22Rv1 (cell line): Measurements from ENCODE around the gene SLIT2.

Experiments
- H3K27ac ChIP-seq: fragments of 450-650 bp; 2 replicates; pipeline ENCODE4 v1.5.1; 2017
- ZFX ChIP-seq: fragments of 450-650 bp; IDR thresholded peaks from 2 replicates; pipeline ENCODE4 v1.6.1; 2017; ENCODE audit warnings: antibody characterized with exemption, borderline replicate concordance
- TF ChIP-seq, protein P1 (sequence below): fragments of 450-650 bp; IDR thresholded peaks from 2 replicates; pipeline ENCODE4 v1.5.1; 2017; ENCODE audit warnings: mild to moderate bottlenecking

SLIT2 gene

DNA sequence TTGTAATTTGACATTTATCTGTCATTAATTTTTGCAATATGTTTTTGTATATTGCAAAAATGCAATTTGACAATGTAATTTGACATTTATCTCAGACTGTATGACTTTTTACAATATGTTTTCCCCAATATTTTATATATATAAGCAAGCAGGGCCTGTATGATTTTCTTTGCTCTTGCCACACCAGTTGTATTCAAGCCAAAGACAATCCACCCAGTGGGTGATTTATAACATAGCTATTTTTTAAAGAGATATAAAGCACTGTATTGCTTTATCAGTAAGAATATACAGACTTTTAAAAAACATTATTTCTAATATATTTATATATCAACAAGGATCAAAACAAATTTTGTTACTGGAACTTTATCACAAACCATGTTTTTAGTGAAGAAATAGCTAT is 47.3 kb downstream of the SLIT2 start:
- no peak overlapping the region for H3K27ac ChIP-seq
- TF ChIP-seq, protein P1, sequence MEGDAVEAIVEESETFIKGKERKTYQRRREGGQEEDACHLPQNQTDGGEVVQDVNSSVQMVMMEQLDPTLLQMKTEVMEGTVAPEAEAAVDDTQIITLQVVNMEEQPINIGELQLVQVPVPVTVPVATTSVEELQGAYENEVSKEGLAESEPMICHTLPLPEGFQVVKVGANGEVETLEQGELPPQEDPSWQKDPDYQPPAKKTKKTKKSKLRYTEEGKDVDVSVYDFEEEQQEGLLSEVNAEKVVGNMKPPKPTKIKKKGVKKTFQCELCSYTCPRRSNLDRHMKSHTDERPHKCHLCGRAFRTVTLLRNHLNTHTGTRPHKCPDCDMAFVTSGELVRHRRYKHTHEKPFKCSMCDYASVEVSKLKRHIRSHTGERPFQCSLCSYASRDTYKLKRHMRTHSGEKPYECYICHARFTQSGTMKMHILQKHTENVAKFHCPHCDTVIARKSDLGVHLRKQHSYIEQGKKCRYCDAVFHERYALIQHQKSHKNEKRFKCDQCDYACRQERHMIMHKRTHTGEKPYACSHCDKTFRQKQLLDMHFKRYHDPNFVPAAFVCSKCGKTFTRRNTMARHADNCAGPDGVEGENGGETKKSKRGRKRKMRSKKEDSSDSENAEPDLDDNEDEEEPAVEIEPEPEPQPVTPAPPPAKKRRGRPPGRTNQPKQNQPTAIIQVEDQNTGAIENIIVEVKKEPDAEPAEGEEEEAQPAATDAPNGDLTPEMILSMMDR: no peak
- no peak for TF ChIP-seq ZFX

DNA sequence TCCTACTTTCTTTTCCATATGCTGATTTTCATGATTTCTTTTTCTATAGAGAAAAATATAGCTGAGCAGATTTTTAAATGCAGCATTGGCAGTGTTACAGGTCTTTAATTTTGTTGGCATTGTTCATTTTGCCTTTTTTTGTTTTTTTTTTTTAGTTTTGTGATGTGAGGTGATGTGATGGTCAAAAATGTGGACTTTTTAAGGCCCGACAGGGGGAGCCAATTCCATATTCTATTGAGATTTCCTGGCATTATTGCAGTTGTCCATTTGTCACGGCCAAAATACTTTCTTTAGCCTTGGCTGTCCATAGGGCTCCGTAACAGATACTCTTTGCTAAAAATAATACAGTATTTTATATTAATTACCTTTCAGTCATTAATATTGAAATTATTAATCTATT is 47.8 kb downstream of the SLIT2 start:
- TF ChIP-seq, protein P1: peak; percentile 26
- no peak for TF ChIP-seq ZFX
- no peak overlapping the region for H3K27ac ChIP-seq

DNA sequence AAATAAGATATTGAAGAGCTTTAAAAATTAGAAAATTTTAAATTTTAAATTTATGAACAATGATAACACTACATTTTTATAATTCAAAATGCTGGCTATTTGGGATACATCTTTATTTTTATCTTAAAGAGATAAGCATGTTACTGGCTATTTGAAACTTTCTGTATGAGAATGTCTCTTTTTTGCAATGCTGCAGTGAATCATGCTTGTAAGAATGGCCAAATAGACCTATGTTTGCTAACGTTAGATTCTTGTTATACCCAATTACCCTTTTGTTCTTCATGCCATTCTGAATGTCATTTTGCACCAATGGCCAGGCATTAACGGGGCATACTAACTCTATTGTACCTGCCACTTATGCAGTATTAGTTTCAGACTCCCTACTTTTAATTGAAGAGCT is 49.5 kb downstream of the SLIT2 start:
- TF ChIP-seq, protein P1: no peak
- TF ChIP-seq ZFX: no peak
- H3K27ac ChIP-seq: no peak overlapping the region
